ENCODE results near the gene UNC5B. TPM values are rescaled to one million over a fixed set of nuclear protein-coding genes. Genes with fewer than 3 reads are reported as not detected.

UNC5B gene
- polyA plus RNA-seq, 1 donor (not counting 4 experiments of a cell fraction or from before 2014, with no cell fraction given), result 1.1 TPM

DNA sequence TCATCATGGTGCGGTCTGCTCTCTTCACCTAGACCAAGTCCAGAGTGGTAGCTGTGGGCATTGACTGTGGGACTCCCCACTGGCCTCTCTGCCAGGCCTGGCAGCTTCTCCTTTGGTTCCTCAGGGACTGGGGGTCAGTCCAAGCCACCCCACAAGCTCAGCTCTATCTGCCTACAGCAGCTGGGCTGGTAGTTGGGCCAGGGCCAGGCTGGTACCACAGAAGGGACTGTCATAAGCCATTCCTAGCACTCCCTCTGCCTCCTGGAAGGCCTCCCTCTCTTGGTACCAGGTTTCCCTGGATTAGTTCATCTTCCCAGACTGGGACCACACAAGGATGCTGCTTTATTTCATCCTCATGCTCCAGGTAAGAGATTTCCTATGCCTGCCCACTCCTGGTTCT lies 24.2 kb upstream of the UNC5B start:
- Histone ChIP-seq H3K79me2 (ENCODE audit: control insufficient read depth, insufficient read depth, low read length) (no peaks in the 10 kb centered on the region), H3K9me1 (ENCODE audit: control insufficient read depth, extremely low read depth, insufficient read depth, low read length) (no peaks in the 10 kb centered on the region), H4K20me1 (ENCODE audit: control insufficient read depth, extremely low read depth, insufficient read depth, low read length) (no peaks in the 10 kb centered on the region), H3K4me3 (ENCODE audit: control insufficient read depth in 2 of 3, extremely low read depth in 1 of 3, insufficient read depth in 2 of 3, low read depth in 1 of 3, low read length in 3 of 3) (no peak overlapping the region), H3K27me3 (ENCODE audit: control insufficient read depth, extremely low read depth, insufficient read depth, low read length) (peaks cover 36% of the 10 kb centered on the region), H3K4me2 (ENCODE audit: control insufficient read depth, extremely low read depth, insufficient read depth, low read depth, low read length) (no peak overlapping the region), H3K36me3 (ENCODE audit: control insufficient read depth in 2 of 2, extremely low read depth in 1 of 2, insufficient read depth in 2 of 2, low read length in 2 of 2) (no peaks in the 10 kb centered on the region), H3K9ac (ENCODE audit: control insufficient read depth, extremely low read depth, insufficient read depth, low read length) (no peak overlapping the region), H2AFZ (ENCODE audit: control insufficient read depth, low read length) (no peak overlapping the region), H3K9me3 (ENCODE audit: control insufficient read depth, low read depth, low read length) (no peaks in the 10 kb centered on the region), H3K4me1 (ENCODE audit: control insufficient read depth, extremely low read depth, insufficient read depth, low read length) (no peaks in the 10 kb centered on the region), H3K27ac (ENCODE audit: control insufficient read depth, insufficient read depth, low read length) (no peak overlapping the region)
- DNase-seq (ENCODE audit: low read depth, low spot score) (no peak), FAIRE-seq (no peak)
- TF ChIP-seq, protein P1, sequence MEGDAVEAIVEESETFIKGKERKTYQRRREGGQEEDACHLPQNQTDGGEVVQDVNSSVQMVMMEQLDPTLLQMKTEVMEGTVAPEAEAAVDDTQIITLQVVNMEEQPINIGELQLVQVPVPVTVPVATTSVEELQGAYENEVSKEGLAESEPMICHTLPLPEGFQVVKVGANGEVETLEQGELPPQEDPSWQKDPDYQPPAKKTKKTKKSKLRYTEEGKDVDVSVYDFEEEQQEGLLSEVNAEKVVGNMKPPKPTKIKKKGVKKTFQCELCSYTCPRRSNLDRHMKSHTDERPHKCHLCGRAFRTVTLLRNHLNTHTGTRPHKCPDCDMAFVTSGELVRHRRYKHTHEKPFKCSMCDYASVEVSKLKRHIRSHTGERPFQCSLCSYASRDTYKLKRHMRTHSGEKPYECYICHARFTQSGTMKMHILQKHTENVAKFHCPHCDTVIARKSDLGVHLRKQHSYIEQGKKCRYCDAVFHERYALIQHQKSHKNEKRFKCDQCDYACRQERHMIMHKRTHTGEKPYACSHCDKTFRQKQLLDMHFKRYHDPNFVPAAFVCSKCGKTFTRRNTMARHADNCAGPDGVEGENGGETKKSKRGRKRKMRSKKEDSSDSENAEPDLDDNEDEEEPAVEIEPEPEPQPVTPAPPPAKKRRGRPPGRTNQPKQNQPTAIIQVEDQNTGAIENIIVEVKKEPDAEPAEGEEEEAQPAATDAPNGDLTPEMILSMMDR (optimal IDR thresholded peaks at IDR 0.05 in 1 of 3, IDR thresholded peaks at IDR 0.05 in 1 of 3, conservative IDR thresholded peaks at IDR 0.05 in 1 of 3; ENCODE audit: extremely low read depth in 1 of 3, insufficient read depth in 2 of 3, low read length in 3 of 3), result no peak
- no peak for TF ChIP-seq EZH2 (IDR thresholded peaks at IDR 0.05; ENCODE audit: low read length)
- dilution Hi-C loops (cut with MboI; ENCODE audit: extremely low pct_ligation_motif_present, low sequenced_read_pairs), result no loop called here

DNA sequence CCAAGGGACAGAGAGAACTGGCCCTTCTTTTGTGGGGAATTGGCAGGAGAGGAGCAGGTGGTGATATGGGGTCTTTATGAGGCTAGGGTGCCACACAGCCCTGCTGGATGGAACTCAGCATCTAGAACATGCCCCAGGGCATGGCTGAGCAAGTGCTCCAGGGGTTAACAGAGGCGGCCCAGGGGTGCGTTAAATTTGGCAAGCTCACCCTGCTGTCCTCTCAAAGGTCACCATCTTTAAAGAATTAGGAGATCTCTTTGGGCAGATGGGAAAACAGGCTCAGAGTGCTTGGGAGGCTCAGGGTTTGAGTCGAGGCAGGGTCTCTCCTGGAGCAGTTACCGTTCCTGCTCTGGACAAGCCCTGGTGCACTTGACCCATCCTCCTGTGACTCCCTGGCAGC lies 21.4 kb upstream of the UNC5B start:
- Histone ChIP-seq H3K79me2 (ENCODE audit: control insufficient read depth, insufficient read depth, low read length) (no peaks in the 10 kb centered on the region), H3K4me1 (ENCODE audit: control insufficient read depth, extremely low read depth, insufficient read depth, low read length) (no peaks in the 10 kb centered on the region), H4K20me1 (ENCODE audit: control insufficient read depth, extremely low read depth, insufficient read depth, low read length) (no peaks in the 10 kb centered on the region), H3K27me3 (ENCODE audit: control insufficient read depth, extremely low read depth, insufficient read depth, low read length) (peaks cover 25% of the 10 kb centered on the region), H3K9me1 (ENCODE audit: control insufficient read depth, extremely low read depth, insufficient read depth, low read length) (no peaks in the 10 kb centered on the region), H3K27ac (ENCODE audit: control insufficient read depth, insufficient read depth, low read length) (no peak overlapping the region), H3K4me2 (ENCODE audit: control insufficient read depth, extremely low read depth, insufficient read depth, low read depth, low read length) (no peak overlapping the region), H3K36me3 (ENCODE audit: control insufficient read depth in 2 of 2, extremely low read depth in 1 of 2, insufficient read depth in 2 of 2, low read length in 2 of 2) (no peaks in the 10 kb centered on the region), H3K9me3 (ENCODE audit: control insufficient read depth, low read depth, low read length) (no peaks in the 10 kb centered on the region), H2AFZ (ENCODE audit: control insufficient read depth, low read length) (no peak overlapping the region), H3K4me3 (ENCODE audit: control insufficient read depth in 2 of 3, extremely low read depth in 1 of 3, insufficient read depth in 2 of 3, low read depth in 1 of 3, low read length in 3 of 3) (no peak overlapping the region), H3K9ac (ENCODE audit: control insufficient read depth, extremely low read depth, insufficient read depth, low read length) (no peak overlapping the region)
- dilution Hi-C loops (cut with MboI; ENCODE audit: extremely low pct_ligation_motif_present, low sequenced_read_pairs), result no loop called here
- FAIRE-seq (no peak), DNase-seq (ENCODE audit: low read depth, low spot score) (no peak)
- TF ChIP-seq EZH2 (IDR thresholded peaks at IDR 0.05; ENCODE audit: low read length), result no peak
- TF ChIP-seq, protein P1 (optimal IDR thresholded peaks at IDR 0.05 in 1 of 3, IDR thresholded peaks at IDR 0.05 in 1 of 3, conservative IDR thresholded peaks at IDR 0.05 in 1 of 3; ENCODE audit: extremely low read depth in 1 of 3, insufficient read depth in 2 of 3, low read length in 3 of 3), result no peak
